GM06990 (cell line): Measurements from ENCODE around the gene AGFG1.

Experiments
- DNase-seq: peaks from one replicate; pipeline ENCODE4 v3.0.0-alpha.2; 2011; ENCODE audit not compliant: insufficient read length; ENCODE audit errors: extremely low read depth
- H3K27me3 ChIP-seq: replicated peaks from 2 replicates; pipeline ENCODE4 v1.6.0; 2011; ENCODE audit warnings: low read length; ENCODE audit not compliant: control insufficient read depth, insufficient read depth
- H3K36me3 ChIP-seq: 2 replicates; pipeline ENCODE4 v1.5.1; 2011; ENCODE audit warnings: low read length; ENCODE audit not compliant: control insufficient read depth, insufficient read depth
- H3K4me3 ChIP-seq: replicated peaks from 2 replicates; pipeline ENCODE4 v1.5.1; 2011; ENCODE audit warnings: low read depth, mild to moderate bottlenecking, control low read depth, low read length
- TF ChIP-seq, protein P1 (sequence below): IDR thresholded peaks from 2 replicates; pipeline ENCODE4 v1.5.1; 2011; ENCODE audit warnings: low read length, control low read depth, mild to moderate bottlenecking, inconsistent platforms; ENCODE audit not compliant: insufficient read depth, poor library complexity, severe bottlenecking

AGFG1 gene

DNA sequence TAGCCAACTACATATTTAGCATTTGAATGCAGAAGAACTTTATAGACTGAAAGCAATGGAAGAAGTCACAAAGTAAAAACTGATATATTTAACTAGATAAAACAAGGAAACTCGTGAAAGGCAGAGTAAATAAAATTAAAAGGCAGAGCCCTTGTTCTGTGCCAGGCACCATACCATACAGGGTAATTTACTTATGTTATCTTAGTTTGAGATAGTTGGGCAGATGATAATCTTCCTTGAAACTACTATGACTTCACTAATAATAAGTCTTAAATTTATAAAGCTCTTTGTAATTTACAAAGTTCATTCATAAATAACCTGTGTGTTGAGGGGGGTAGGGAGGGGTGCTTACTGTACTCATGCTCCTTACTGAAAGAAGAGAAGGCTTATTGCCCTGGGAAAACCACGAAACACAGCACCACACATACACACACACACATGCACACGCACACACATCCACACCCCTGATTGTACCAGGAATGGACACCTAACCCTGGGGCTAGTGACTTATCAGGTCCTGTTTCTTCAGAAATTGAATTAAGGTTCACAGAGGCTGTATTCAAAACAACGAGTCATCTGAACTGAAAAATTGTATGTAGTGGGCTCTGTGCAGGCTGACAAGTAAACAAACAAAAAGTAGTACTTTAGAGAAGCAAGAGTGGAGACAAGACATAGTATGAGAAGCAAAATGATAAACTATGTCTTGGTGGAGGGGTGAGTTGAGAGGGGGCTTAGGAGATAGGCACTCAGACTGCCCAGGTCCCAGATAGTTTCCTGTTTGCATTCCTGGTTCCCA lies 38.1 kb downstream of the AGFG1 start:
- Histone ChIP-seq H3K4me3 (no peak overlapping the region), H3K27me3 (no peaks in the 10 kb centered on the region)

DNA sequence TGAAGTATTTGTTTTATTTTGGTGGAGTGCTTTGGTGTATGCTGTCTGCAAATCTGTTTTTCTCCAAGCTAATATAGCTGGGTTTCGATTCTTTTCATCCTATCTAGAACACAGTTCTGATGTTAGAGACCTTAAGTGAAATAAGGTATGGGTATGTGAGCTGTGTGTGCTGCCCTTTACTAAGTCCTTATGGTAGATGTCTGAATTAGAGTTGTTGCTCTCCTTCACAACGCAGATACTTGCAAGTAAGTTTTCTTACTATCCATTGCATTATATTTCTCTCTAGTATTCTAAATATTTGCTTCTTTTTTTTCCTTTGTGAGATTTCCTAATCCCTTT lies 38.6 kb downstream of the AGFG1 start:
- no peak overlapping the region for H3K4me3 ChIP-seq
- no peaks in the 10 kb centered on the region for H3K27me3 ChIP-seq
- H3K36me3 ChIP-seq = no peaks in the 10 kb centered on the region
- TF ChIP-seq, protein P1, sequence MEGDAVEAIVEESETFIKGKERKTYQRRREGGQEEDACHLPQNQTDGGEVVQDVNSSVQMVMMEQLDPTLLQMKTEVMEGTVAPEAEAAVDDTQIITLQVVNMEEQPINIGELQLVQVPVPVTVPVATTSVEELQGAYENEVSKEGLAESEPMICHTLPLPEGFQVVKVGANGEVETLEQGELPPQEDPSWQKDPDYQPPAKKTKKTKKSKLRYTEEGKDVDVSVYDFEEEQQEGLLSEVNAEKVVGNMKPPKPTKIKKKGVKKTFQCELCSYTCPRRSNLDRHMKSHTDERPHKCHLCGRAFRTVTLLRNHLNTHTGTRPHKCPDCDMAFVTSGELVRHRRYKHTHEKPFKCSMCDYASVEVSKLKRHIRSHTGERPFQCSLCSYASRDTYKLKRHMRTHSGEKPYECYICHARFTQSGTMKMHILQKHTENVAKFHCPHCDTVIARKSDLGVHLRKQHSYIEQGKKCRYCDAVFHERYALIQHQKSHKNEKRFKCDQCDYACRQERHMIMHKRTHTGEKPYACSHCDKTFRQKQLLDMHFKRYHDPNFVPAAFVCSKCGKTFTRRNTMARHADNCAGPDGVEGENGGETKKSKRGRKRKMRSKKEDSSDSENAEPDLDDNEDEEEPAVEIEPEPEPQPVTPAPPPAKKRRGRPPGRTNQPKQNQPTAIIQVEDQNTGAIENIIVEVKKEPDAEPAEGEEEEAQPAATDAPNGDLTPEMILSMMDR = no peak
- no peak for DNase-seq

More for the DNA sequence above, 38.1 kb downstream of the AGFG1 start:
- no peaks in the 10 kb centered on the region for H3K36me3 ChIP-seq
- TF ChIP-seq, protein P1 = no peak
- DNase-seq = no peak

DNA sequence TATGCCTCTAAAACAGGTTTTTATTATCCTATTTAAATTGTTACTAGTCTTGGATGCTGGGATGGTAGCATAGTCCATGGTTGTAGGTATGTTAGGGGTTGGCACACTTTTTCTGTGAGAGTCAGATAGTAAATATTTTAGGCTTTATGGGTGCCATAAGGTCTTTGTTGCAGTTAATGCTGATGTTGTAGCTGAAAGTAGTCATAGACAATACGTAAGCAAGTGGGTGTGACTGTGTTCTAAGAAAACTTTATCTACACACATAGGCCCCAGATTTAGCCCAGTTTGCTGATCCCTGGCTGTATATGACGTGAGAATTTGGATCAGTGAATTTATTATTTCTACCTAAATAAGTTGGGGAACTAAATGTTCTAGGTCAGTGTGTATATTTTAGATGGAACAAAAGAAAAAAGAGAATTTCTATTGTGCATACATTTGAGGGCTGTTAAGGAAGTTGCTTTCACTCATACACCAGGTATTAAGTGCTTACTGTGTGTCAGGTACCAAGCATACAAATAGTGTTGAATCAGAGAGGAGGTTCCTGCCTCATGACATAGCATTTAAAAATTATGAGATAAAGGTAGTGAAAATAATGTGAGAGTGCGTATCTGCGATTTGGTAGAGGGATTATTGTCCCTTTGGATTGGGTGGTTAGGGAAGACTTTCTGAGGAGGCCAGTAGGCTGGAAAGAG lies 39.4 kb downstream of the AGFG1 start:
- no peaks in the 10 kb centered on the region for H3K36me3 ChIP-seq
- H3K27me3 ChIP-seq = no peaks in the 10 kb centered on the region
- DNase-seq = no peak
- TF ChIP-seq, protein P1 = no peak
- H3K4me3 ChIP-seq = no peak overlapping the region

DNA sequence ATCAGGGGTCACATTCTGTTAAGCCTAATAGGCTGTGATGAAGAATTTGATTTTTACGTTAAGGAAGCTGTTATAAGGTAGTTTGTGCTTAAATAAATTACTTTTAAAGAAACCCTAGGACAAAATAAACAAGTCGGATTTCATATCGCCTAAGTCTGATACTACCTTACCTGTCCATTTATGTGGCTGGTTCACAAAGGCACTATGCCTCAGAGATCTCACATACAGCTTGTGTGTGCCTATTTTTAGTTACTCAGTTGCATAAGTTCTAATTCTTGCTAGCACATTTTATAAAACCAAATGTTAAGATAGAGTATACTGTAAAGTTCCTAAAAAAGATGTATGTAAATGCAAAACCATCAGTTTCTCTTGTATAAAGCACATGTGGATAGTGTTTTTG lies 40.0 kb downstream of the AGFG1 start:
- Histone ChIP-seq H3K27me3 (no peaks in the 10 kb centered on the region), H3K36me3 (no peaks in the 10 kb centered on the region), H3K4me3 (no peak overlapping the region)
- no peak for DNase-seq
- TF ChIP-seq, protein P1 = no peak

DNA sequence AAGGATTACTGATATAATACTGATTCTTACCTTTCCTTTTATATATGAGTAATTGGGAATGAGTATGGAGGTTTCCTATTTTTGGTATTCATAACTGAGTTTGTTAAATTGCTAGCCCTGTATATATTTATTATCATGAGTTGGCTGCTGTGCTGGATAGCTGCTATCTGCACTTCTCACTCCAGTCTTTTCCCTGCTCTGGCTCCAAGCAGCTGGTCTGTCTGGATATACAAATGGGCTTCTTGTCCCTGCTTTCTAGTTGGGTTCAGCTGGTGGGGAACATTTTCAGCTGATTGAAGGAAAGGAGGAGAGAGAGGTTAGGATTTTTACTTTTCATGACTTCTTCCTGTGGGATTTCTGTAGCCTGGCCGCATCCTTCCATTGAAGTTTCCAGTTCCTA lies 41.2 kb downstream of the AGFG1 start:
- Histone ChIP-seq H3K36me3 (no peaks in the 10 kb centered on the region), H3K4me3 (no peak overlapping the region), H3K27me3 (no peaks in the 10 kb centered on the region)
- TF ChIP-seq, protein P1 = no peak
- no peak for DNase-seq
